Trophoblast cell (in vitro differentiated cells and primary cell): ENCODE results near the gene PADI4.

Experiments
- DNase-seq, 2 donors: peaks; one replicate each; pipeline ENCODE4 v3.0.0-alpha.2; 2016
- H2AFZ ChIP-seq: 2 replicates; pipeline ENCODE4 v1.6.1; 2013; ENCODE audit warnings: low read length, moderate library complexity, mild to moderate bottlenecking; ENCODE audit not compliant: insufficient read depth, poor library complexity
- H2AK5ac ChIP-seq: 2 replicates; pipeline ENCODE4 v1.6.1; 2013; ENCODE audit warnings: mild to moderate bottlenecking, low read length
- H2BK120ac ChIP-seq: 2 replicates; pipeline ENCODE4 v1.6.1; 2013; ENCODE audit warnings: low read length, mild to moderate bottlenecking, moderate library complexity; ENCODE audit not compliant: insufficient read depth, poor library complexity
- H2BK12ac ChIP-seq: 2 replicates; pipeline ENCODE4 v1.6.1; 2013; ENCODE audit warnings: mild to moderate bottlenecking, low read length, moderate library complexity
- H2BK5ac ChIP-seq: 2 replicates; pipeline ENCODE4 v1.6.1; 2013; ENCODE audit warnings: low read length, low read depth, moderate library complexity, mild to moderate bottlenecking; ENCODE audit not compliant: poor library complexity
- H3K14ac ChIP-seq: 2 replicates; pipeline ENCODE4 v1.6.1; 2013; ENCODE audit warnings: mild to moderate bottlenecking, low read length
- H3K18ac ChIP-seq: 2 replicates; pipeline ENCODE4 v1.6.1; 2013; ENCODE audit warnings: mild to moderate bottlenecking, low read length
- H3K23ac ChIP-seq: 2 replicates; pipeline ENCODE4 v1.6.1; 2013; ENCODE audit warnings: low read length
- H3K27ac ChIP-seq: 2 replicates; pipeline ENCODE4 v1.5.1; 2013; ENCODE audit warnings: low read depth, mild to moderate bottlenecking, inconsistent platforms, low read length, moderate library complexity
- H3K27me3 ChIP-seq: 2 replicates; pipeline ENCODE4 v1.6.1; 2013; ENCODE audit warnings: inconsistent platforms, mild to moderate bottlenecking, low read length, moderate library complexity; ENCODE audit not compliant: insufficient read depth
- H3K36me3 ChIP-seq, 2 experiments: 1 replicate in 1 of 2; 2 replicates in 1 of 2; pipeline ENCODE4 v1.6.1; 2013; ENCODE audit warnings: low read length in 2 of 2, mild to moderate bottlenecking in 2 of 2, moderate library complexity in 1 of 2; ENCODE audit not compliant: insufficient read depth in 2 of 2, control insufficient read depth in 1 of 2
- H3K4ac ChIP-seq: 2 replicates; pipeline ENCODE4 v1.6.1; 2013; ENCODE audit warnings: low read depth, mild to moderate bottlenecking, low read length, moderate library complexity
- H3K4me1 ChIP-seq, 2 experiments: 1 replicate in 1 of 2; 2 replicates in 1 of 2; pipeline ENCODE4 v1.6.1; 2013; ENCODE audit warnings: low read length in 2 of 2, mild to moderate bottlenecking in 2 of 2, moderate library complexity in 1 of 2; ENCODE audit not compliant: insufficient read depth in 2 of 2, control insufficient read depth in 1 of 2
- H3K4me2 ChIP-seq: 2 replicates; pipeline ENCODE4 v1.6.1; 2013; ENCODE audit warnings: inconsistent platforms, mild to moderate bottlenecking, low read length, moderate library complexity
- H3K4me3 ChIP-seq: 2 replicates; pipeline ENCODE4 v1.5.1; 2013; ENCODE audit warnings: mild to moderate bottlenecking, low read depth, low read length, inconsistent platforms
- H3K79me1 ChIP-seq: one replicate; pipeline ENCODE4 v1.6.1; 2013; ENCODE audit warnings: low read length
- H3K79me2 ChIP-seq: 2 replicates; pipeline ENCODE4 v1.6.1; 2013; ENCODE audit warnings: low read length, mild to moderate bottlenecking; ENCODE audit not compliant: control insufficient read depth, insufficient read depth, poor library complexity
- H3K9ac ChIP-seq: 2 replicates; pipeline ENCODE4 v1.6.1; 2013; ENCODE audit warnings: mild to moderate bottlenecking, low read length
- H3K9me3 ChIP-seq: 2 replicates; pipeline ENCODE4 v1.6.1; 2013; ENCODE audit warnings: low read depth, mild to moderate bottlenecking, control low read depth, inconsistent platforms, low read length; ENCODE audit not compliant: insufficient read depth
- H4K12ac ChIP-seq: 2 replicates; pipeline ENCODE4 v1.6.1; 2013; ENCODE audit warnings: low read depth, mild to moderate bottlenecking, low read length, moderate library complexity
- H4K8ac ChIP-seq: 2 replicates; pipeline ENCODE4 v1.6.1; 2013; ENCODE audit warnings: low read depth, mild to moderate bottlenecking, low read length, moderate library complexity
- H4K91ac ChIP-seq: one replicate; pipeline ENCODE4 v1.6.1; 2013; ENCODE audit warnings: low read depth, mild to moderate bottlenecking, low read length, moderate library complexity
- WGBS: extraction: QIAGEN DNeasy Blood & Tissue Kit; methylation state at CpG from one replicate; pipeline ENCODE4 v1.1.7; 2013; ENCODE audit warnings: missing lambda C conversion rate; ENCODE audit not compliant: insufficient read length, insufficient coverage; ENCODE audit errors: extremely low coverage; 5-methylcytosine and 5-hydroxymethylcytosine counted together

PADI4 gene

DNA sequence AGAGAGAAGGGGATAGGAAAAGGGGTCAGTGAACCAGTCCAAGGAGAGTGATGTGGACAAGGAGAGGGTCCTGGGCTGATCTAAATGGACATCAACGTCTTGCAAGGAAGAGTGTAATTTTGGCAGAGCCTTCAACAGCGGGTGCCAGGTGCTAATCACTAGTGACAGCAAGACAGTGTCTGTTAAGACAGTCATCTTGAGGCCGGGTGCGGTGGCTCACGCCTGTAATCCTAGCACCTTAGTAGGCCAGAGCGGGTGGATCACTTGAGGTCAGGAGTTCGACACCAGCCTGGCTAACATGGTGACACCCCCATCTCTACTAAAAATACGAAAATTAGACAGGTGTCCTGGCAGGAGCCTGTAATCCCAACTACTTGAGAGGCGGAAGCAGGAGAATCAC lies 51.8 kb downstream of the PADI4 start:
- Histone ChIP-seq H3K18ac (no peak overlapping the region), H3K9ac (no peak overlapping the region), H2BK12ac (no peak overlapping the region), H4K8ac (no peak overlapping the region), H2AK5ac (no peak overlapping the region), H3K4ac (no peak overlapping the region), H3K4me1 (no peaks in the 10 kb centered on the region), H3K14ac (no peak overlapping the region), H4K91ac (no peak overlapping the region), H3K27me3 (no peaks in the 10 kb centered on the region), H3K79me2 (no peaks in the 10 kb centered on the region), H3K9me3 (no peaks in the 10 kb centered on the region), H2AFZ (no peak overlapping the region), H3K27ac (no peak overlapping the region), H2BK5ac (no peak overlapping the region), H2BK120ac (no peak overlapping the region), H3K4me3 (no peak overlapping the region), H3K36me3 (no peaks in the 10 kb centered on the region), H3K23ac (no peak overlapping the region), H4K12ac (no peak overlapping the region), H3K79me1 (no peaks in the 10 kb centered on the region), H3K4me2 (no peak overlapping the region)
- no peak for DNase-seq
- WGBS = no CpG with 5 or more reads among the region's 9 CpGs

- Histone ChIP-seq H4K8ac (no peak overlapping the region), H4K91ac (no peak overlapping the region), H3K9ac (no peak overlapping the region), H3K4me3 (no peak overlapping the region), H3K18ac (no peak overlapping the region), H3K4me2 (no peak overlapping the region), H4K12ac (no peak overlapping the region), H2AFZ (no peak overlapping the region), H2BK12ac (no peak overlapping the region), H3K36me3 (no peaks in the 10 kb centered on the region), H3K27ac (no peak overlapping the region), H3K4me1 (no peaks in the 10 kb centered on the region), H2BK5ac (no peak overlapping the region), H3K9me3 (no peaks in the 10 kb centered on the region), H2BK120ac (no peak overlapping the region), H3K27me3 (no peaks in the 10 kb centered on the region), H3K14ac (no peak overlapping the region), H3K79me1 (no peaks in the 10 kb centered on the region), H3K23ac (no peak overlapping the region), H3K79me2 (no peaks in the 10 kb centered on the region), H2AK5ac (no peak overlapping the region), H3K4ac (no peak overlapping the region)
- WGBS = no CpG with 5 or more reads among the region's 11 CpGs
- no peak for DNase-seq
These were observed 52.4 kb downstream of the PADI4 start for GRCh38 chr1:17360272-17360956.

GRCh38 chr1:17361687-17362086 lies 53.7 kb downstream of the PADI4 start:
- Histone ChIP-seq H3K18ac (no peak overlapping the region), H3K4ac (no peak overlapping the region), H4K8ac (no peak overlapping the region), H3K4me3 (no peak overlapping the region), H3K4me1 (no peaks in the 10 kb centered on the region), H3K4me2 (no peak overlapping the region), H3K14ac (no peak overlapping the region), H2BK120ac (no peak overlapping the region), H2BK5ac (no peak overlapping the region), H3K36me3 (no peaks in the 10 kb centered on the region), H3K79me2 (no peaks in the 10 kb centered on the region), H3K79me1 (no peaks in the 10 kb centered on the region), H4K91ac (no peak overlapping the region), H2AFZ (no peak overlapping the region), H3K27ac (no peak overlapping the region), H3K27me3 (no peaks in the 10 kb centered on the region), H3K9me3 (no peaks in the 10 kb centered on the region), H2BK12ac (no peak overlapping the region), H3K9ac (no peak overlapping the region), H2AK5ac (no peak overlapping the region), H4K12ac (no peak overlapping the region), H3K23ac (no peak overlapping the region)
- no CpG with 5 or more reads among the region's 4 CpGs for WGBS
- no peak for DNase-seq

- Histone ChIP-seq H2BK120ac (no peak overlapping the region), H3K9me3 (no peaks in the 10 kb centered on the region), H4K91ac (no peak overlapping the region), H4K8ac (no peak overlapping the region), H3K4me2 (no peak overlapping the region), H3K9ac (no peak overlapping the region), H3K27ac (no peak overlapping the region), H2AFZ (no peak overlapping the region), H2BK12ac (no peak overlapping the region), H3K4ac (no peak overlapping the region), H3K36me3 (no peaks in the 10 kb centered on the region), H3K18ac (no peak overlapping the region), H3K23ac (no peak overlapping the region), H4K12ac (no peak overlapping the region), H3K79me1 (no peaks in the 10 kb centered on the region), H3K4me3 (peak overlapping the region; percentile 57), H3K14ac (no peak overlapping the region), H3K27me3 (no peaks in the 10 kb centered on the region), H2BK5ac (no peak overlapping the region), H3K4me1 (no peaks in the 10 kb centered on the region), H2AK5ac (no peak overlapping the region), H3K79me2 (no peaks in the 10 kb centered on the region)
- WGBS = no CpG with 5 or more reads among the region's 12 CpGs
- DNase-seq = no peak
These were observed 55.4 kb downstream of the PADI4 start for GRCh38 chr1:17363351-17363750.
